B cell (primary cell): ENCODE measurements around the gene H3-3A. TPM values are rescaled to one million over a fixed set of nuclear protein-coding genes. Genes with fewer than 3 reads are reported as not detected.

Experiments
- ATAC-seq: fragments of 200-7000 bp; cut with Tn5 transposase; one replicate; pipeline ENCODE4 v1.10.0; 2021; ENCODE audit warnings: low read depth, mild to moderate bottlenecking, moderate number of reproducible peaks, moderate library complexity
- CTCF ChIA-PET: fragments of 350-600 bp; sonication (Branson Sonifier 250); formaldehyde crosslinking; loops from one replicate; lab custom pipeline; 2021; ENCODE audit warnings: antibody characterized with exemption, inconsistent platforms; lab: Charles Lee
- POLR2A ChIA-PET: fragments of 350-600 bp; sonication (Branson Sonifier 250); formaldehyde crosslinking; loops from one replicate; lab custom pipeline; 2021; ENCODE audit warnings: antibody characterized with exemption; lab: Charles Lee
- DNase-seq: peaks from one replicate; pipeline ENCODE4 v3.0.0; 2013
- H2AFZ ChIP-seq: 2 replicates; pipeline ENCODE4 v1.6.1; 2012; ENCODE audit warnings: mild to moderate bottlenecking, low read depth, low read length; ENCODE audit not compliant: insufficient read depth, poor library complexity, severe bottlenecking
- H3K27ac ChIP-seq, 2 donors: 1 replicate in 1 of 2; 2 replicates in 1 of 2; pipeline ENCODE4 v1.5.1; 2012 to 2013; ENCODE audit warnings: low read length in 2 of 2, mild to moderate bottlenecking in 2 of 2, moderate library complexity in 1 of 2
- H3K27me3 ChIP-seq, 4 experiments: fragments of 200-600 bp in 1 of 4; sonication (generic) in 1 of 4; replicated peaks in 1 of 4; 1 replicate in 2 of 4; 2 replicates in 2 of 4; pipeline versions ENCODE4 v1.6.1 to v1.7.0; 2013 to 2016; ENCODE audit warnings: low read length in 3 of 4, mild to moderate bottlenecking in 2 of 4, mixed read lengths in 1 of 4, moderate library complexity in 1 of 4; ENCODE audit not compliant: insufficient read depth in 4 of 4, control insufficient read depth in 3 of 4; ENCODE audit errors: control extremely low read depth in 1 of 4
- H3K36me3 ChIP-seq, 2 experiments: replicated peaks in 1 of 2; 1 replicate in 1 of 2; 2 replicates in 1 of 2; pipeline versions ENCODE4 v1.6.1 to v1.7.1; 2013; ENCODE audit warnings: low read length in 1 of 2; ENCODE audit not compliant: insufficient read depth in 2 of 2, control insufficient read depth in 1 of 2; ENCODE audit errors: control extremely low read depth in 1 of 2, extremely low read depth in 1 of 2
- H3K4me1 ChIP-seq, 2 donors: fragments of 200-600 bp in 1 of 2; sonication (generic) in 1 of 2; 1 replicate in 1 of 2; 2 replicates in 1 of 2; pipeline versions ENCODE4 v1.5.1 to v1.6.1; 2013 to 2017; ENCODE audit warnings: low read length in 2 of 2; ENCODE audit not compliant: control insufficient read depth in 2 of 2, insufficient read depth in 2 of 2
- H3K4me2 ChIP-seq: replicated peaks from 2 replicates; pipeline ENCODE3; 2012; ENCODE audit warnings: mild to moderate bottlenecking, low read depth, low read length; ENCODE audit not compliant: poor library complexity, severe bottlenecking
- H3K4me3 ChIP-seq, 5 experiments: fragments of 200-600 bp in 1 of 5; sonication (generic) in 1 of 5; 1 replicate in 3 of 5; 2 replicates in 2 of 5; pipeline versions ENCODE4 v1.5.1 to v1.7.0; 2011 to 2016; ENCODE audit warnings: low read length in 4 of 5, mild to moderate bottlenecking in 4 of 5, low read depth in 2 of 5, control low read depth in 1 of 5, moderate library complexity in 1 of 5; ENCODE audit not compliant: insufficient read depth in 1 of 5; ENCODE audit errors: control extremely low read depth in 1 of 5, extremely low read depth in 1 of 5
- H3K79me2 ChIP-seq: fragments of 200-600 bp; sonication (generic); one replicate; pipeline ENCODE4 v1.6.0; 2016; ENCODE audit warnings: low read length; ENCODE audit not compliant: control insufficient read depth, insufficient read depth
- H3K9ac ChIP-seq: fragments of 200-600 bp; sonication (generic); 2 replicates; pipeline ENCODE4 v1.6.1; 2017; ENCODE audit warnings: mild to moderate bottlenecking, low read length, moderate library complexity
- H3K9me3 ChIP-seq, 3 donors: one replicate each; pipeline versions ENCODE4 v1.6.1 to v1.7.1; 2013; ENCODE audit warnings: low read length in 2 of 3; ENCODE audit not compliant: control insufficient read depth in 2 of 3, insufficient read depth in 1 of 3; ENCODE audit errors: control extremely low read depth in 1 of 3
- H4K20me1 ChIP-seq: 2 replicates; pipeline ENCODE4 v1.6.0; 2012; ENCODE audit warnings: mild to moderate bottlenecking, low read length; ENCODE audit not compliant: insufficient read depth, control insufficient read depth, poor library complexity, severe bottlenecking
- H3K27ac Mint-ChIP-seq: one replicate; pipeline ENCODE4 v1.8.0; 2021; ENCODE audit warnings: mixed read lengths
- H3K27me3 Mint-ChIP-seq: one replicate; pipeline ENCODE4 v1.8.0; 2021; ENCODE audit warnings: mixed read lengths
- H3K4me1 Mint-ChIP-seq: one replicate; pipeline ENCODE4 v1.8.0; 2021; ENCODE audit warnings: mixed read lengths
- H3K4me3 Mint-ChIP-seq: one replicate; pipeline ENCODE4 v1.8.0; 2021; ENCODE audit warnings: mixed read lengths
- H3K9me3 Mint-ChIP-seq: one replicate; pipeline ENCODE4 v1.8.0; 2022; ENCODE audit warnings: mixed read lengths; ENCODE audit not compliant: insufficient read depth
- CTCF ChIP-seq: fragments of 200-600 bp; IDR thresholded peaks from one replicate; pipeline ENCODE4 v1.8.0; 2022; ENCODE audit warnings: antibody characterized with exemption, mild to moderate bottlenecking
- EZH2 ChIP-seq: IDR thresholded peaks from 2 replicates; pipeline ENCODE4 v1.6.1; 2012; ENCODE audit warnings: borderline replicate concordance, low read depth, mild to moderate bottlenecking, moderate library complexity, low read length; ENCODE audit not compliant: insufficient read depth, poor library complexity, severe bottlenecking
- WGBS: methylation state at CpG from one replicate; pipeline ENCODE4 v1.1.5; 2013; ENCODE audit warnings: missing lambda C conversion rate; ENCODE audit not compliant: insufficient coverage; 5-methylcytosine and 5-hydroxymethylcytosine counted together
- intact Hi-C: fragments of 100-400 bp; cut with micrococcal nuclease; formaldehyde crosslinking; loops from one replicate; pipeline ENCODE4 v1.10.0; 2022
- polyA plus RNA-seq: library from polyadenylated mRNA; depleted of rRNA; stranded (reverse); fragments of >200 nt; gene quantifications from 2 replicates; pipeline ENCODE4 v1.2.3, GENCODE V29; 2012
- total RNA-seq, 2 donors: library from RNA; stranded (reverse); fragments of 120-200 nt in 1 of 2; gene quantifications; 1 replicate in 1 of 2; 2 replicates in 1 of 2; pipeline versions ENCODE4 v1.2.3 to v1.2.4, GENCODE V29; 2013 to 2022

The H3-3A gene
- total and polyA plus RNA-seq, 2 donors (not counting 1 experiment from before 2014, with no cell fraction given), result 349 to 561 TPM

- TF ChIP-seq EZH2 (no peak), CTCF (no peak)
- Mint-ChIP-seq H3K27me3 (no peaks in the 10 kb centered on the region), H3K9me3 (no peaks in the 10 kb centered on the region), H3K4me3 (no peak overlapping the region), H3K27ac (no peak overlapping the region), H3K4me1 (no peaks in the 10 kb centered on the region)
- Histone ChIP-seq H4K20me1 (no peaks in the 10 kb centered on the region), H3K4me1 (no peaks in the 10 kb centered on the region), H3K27ac (no peak overlapping the region), H3K4me2 (no peak overlapping the region), H3K27me3 (no peaks in the 10 kb centered on the region), H2AFZ (no peak overlapping the region), H3K79me2 (no peaks in the 10 kb centered on the region), H3K9me3 (no peaks in the 10 kb centered on the region), H3K9ac (no peak overlapping the region), H3K4me3 (no peak overlapping the region), H3K36me3 (peaks cover 0 to 19% of the 10 kb centered on the region in 2 experiments)
- no CpG with 5 or more reads among the region's 1 CpG for WGBS
- DNase-seq (no peak), ATAC-seq (no peak)
- CTCF ChIA-PET, result interaction anchor here (0.8 to 1.5 kb wide), 3 partner anchors 13 to 18 kb away, joined by 3 read pairs; no protein-coding TSS in a partner anchor
- intact Hi-C loops, result no loop called here
- POLR2A ChIA-PET, result interaction anchor here (0.9 kb wide), 1 partner anchor 53 kb away, joined by 4 read pairs; the partner anchor contains the start of gene SDE2
Observed at GRCh38 chr1:226052061-226052460, 10.5 kb upstream of the H3-3A start.

- no peaks in the 10 kb centered on the region for H3K27me3 ChIP-seq
- peaks cover 22% of the 10 kb centered on the region for H3K79me2 ChIP-seq
- no peak overlapping the region for H3K4me3 ChIP-seq
- H3K4me1 ChIP-seq, result no peaks in the 10 kb centered on the region
- H3K9me3 ChIP-seq, result no peaks in the 10 kb centered on the region
- H3K4me2 ChIP-seq, result no peak overlapping the region
- H3K9ac ChIP-seq, result no peak overlapping the region
- ATAC-seq (no peak), DNase-seq (no peak)
- no peak overlapping the region for H2AFZ ChIP-seq
- H3K36me3 ChIP-seq, result peaks cover 0 to 28% of the 10 kb centered on the region in 2 experiments
- no peak overlapping the region for H3K4me3 Mint-ChIP-seq
- H3K9me3 Mint-ChIP-seq, result no peaks in the 10 kb centered on the region
- TF ChIP-seq CTCF (no peak), EZH2 (no peak)
- ChIA-PET POLR2A (interaction anchor here (0.6 to 1.6 kb wide), 2 partner anchors 39 to 55 kb away, joined by 5 to 9 read pairs; partner anchors contain the start of gene SDE2), CTCF (interaction anchor here (0.6 to 3.0 kb wide), 3 partner anchors 25 to 245 kb away, joined by 4 to 11 read pairs (median 5); no protein-coding TSS in a partner anchor)
- peaks cover 7% of the 10 kb centered on the region for H3K4me1 Mint-ChIP-seq
- WGBS, result no CpG with 5 or more reads among the region's 6 CpGs
- no peaks in the 10 kb centered on the region for H4K20me1 ChIP-seq
- no peak overlapping the region for H3K27ac ChIP-seq
- peak overlapping the region; percentile 54 for H3K27ac Mint-ChIP-seq
- H3K27me3 Mint-ChIP-seq, result no peaks in the 10 kb centered on the region
- intact Hi-C loops, result no loop called here
Observed at GRCh38 chr1:226054519-226055327, 7.8 kb upstream of the H3-3A start.
